BLaER1 (cell line): ENCODE results near the gene OR13C8.
"Not testable (repeated sequence)": the region's sequence is repeated elsewhere in the genome, so short reads cannot be mapped to it uniquely, and the experiment has no call there.

Experiments used
- H3K27ac ChIP-seq: shearing (Covaris generic); formaldehyde crosslinking; 2 replicates; pipeline ENCODE4 v1.8.1; 2022
- H3K27me3 ChIP-seq: shearing (Covaris generic); formaldehyde crosslinking; 2 replicates; pipeline ENCODE4 v1.8.1; 2022
- H3K36me3 ChIP-seq: shearing (Covaris generic); formaldehyde crosslinking; 2 replicates; pipeline ENCODE4 v1.8.1; 2022
- H3K4me1 ChIP-seq: shearing (Covaris generic); formaldehyde crosslinking; 2 replicates; pipeline ENCODE4 v1.8.1; 2022
- H3K4me2 ChIP-seq: shearing (Covaris generic); formaldehyde crosslinking; 2 replicates; pipeline ENCODE4 v1.8.1; 2022
- H3K4me3 ChIP-seq: shearing (Covaris generic); formaldehyde crosslinking; 2 replicates; pipeline ENCODE4 v1.8.1; 2022
- H3K9ac ChIP-seq: shearing (Covaris generic); formaldehyde crosslinking; 2 replicates; pipeline ENCODE4 v1.8.1; 2022
- H3K9me3 ChIP-seq: shearing (Covaris generic); formaldehyde crosslinking; 2 replicates; pipeline ENCODE4 v1.8.1; 2022
- H4K20me1 ChIP-seq: shearing (Covaris generic); formaldehyde crosslinking; 2 replicates; pipeline ENCODE4 v1.8.1; 2022
- Cebpa-rat ChIP-seq: shearing (Covaris generic); IDR thresholded peaks from 2 replicates; pipeline ENCODE4 v1.8.1; 2022

OR13C8 gene

DNA sequence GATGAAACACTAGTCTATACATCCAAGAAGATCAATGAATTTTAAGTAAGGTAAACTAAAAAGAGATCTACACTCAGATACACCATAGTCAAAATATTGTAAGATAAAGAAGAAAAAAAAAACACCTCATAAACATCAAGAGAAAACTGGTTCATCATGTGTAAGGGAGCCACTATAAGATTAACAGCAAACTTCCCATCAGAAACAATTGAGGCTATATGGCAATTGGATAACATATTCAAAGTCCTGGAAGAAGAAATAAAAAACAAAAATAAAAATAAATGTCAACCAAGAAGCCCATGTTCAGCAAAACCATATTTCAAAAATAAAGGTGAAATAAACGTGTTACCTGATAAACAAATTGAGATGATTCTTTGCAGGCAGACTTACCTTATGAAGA is 3.6 kb downstream of the OR13C8 start:
- H3K4me2 ChIP-seq = no peak overlapping the region
- no peaks in the 10 kb centered on the region for H3K36me3 ChIP-seq
- H3K27ac ChIP-seq = no peak overlapping the region
- H3K27me3 ChIP-seq = no peaks in the 10 kb centered on the region
- no peaks in the 10 kb centered on the region for H3K9me3 ChIP-seq
- H3K9ac ChIP-seq = no peak overlapping the region
- H3K4me1 ChIP-seq = no peaks in the 10 kb centered on the region
- no peaks in the 10 kb centered on the region for H4K20me1 ChIP-seq
- no peak for TF ChIP-seq Cebpa-rat
- H3K4me3 ChIP-seq = no peak overlapping the region

- H3K27me3 ChIP-seq = no peaks in the 10 kb centered on the region
- H3K4me1 ChIP-seq = no peaks in the 10 kb centered on the region
- no peak overlapping the region for H3K27ac ChIP-seq
- no peaks in the 10 kb centered on the region for H3K36me3 ChIP-seq
- TF ChIP-seq Cebpa-rat = no peak
- no peak overlapping the region for H3K4me3 ChIP-seq
- H4K20me1 ChIP-seq = no peaks in the 10 kb centered on the region
- H3K9ac ChIP-seq = no peak overlapping the region
- H3K9me3 ChIP-seq = no peaks in the 10 kb centered on the region
- no peak overlapping the region for H3K4me2 ChIP-seq
These were observed 6.5 kb downstream of the OR13C8 start for GRCh38 chr9:104575456-104575855.

DNA sequence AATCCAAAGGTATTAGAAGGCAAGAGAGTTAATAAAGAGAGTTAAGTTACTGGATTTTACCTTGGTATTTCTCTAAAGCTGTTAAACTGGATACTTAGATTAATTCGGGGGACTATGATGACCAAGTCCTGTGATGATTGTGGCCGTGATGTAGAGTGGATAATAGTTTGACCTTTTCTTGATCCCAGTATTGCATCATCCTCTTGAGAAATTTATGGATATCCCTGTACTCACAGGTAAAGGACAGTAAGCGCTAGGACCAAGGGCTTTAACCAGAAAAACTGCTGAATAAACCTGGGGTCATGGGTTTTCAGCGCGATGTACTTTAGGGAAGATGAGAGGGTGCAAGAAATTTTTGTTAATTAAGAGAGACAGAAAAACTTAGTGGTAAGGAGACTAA is 8.3 kb downstream of the OR13C8 start:
- Histone ChIP-seq H3K4me3 (no peak overlapping the region), H3K4me2 (no peak overlapping the region), H3K9me3 (no peaks in the 10 kb centered on the region), H3K27ac (no peak overlapping the region), H4K20me1 (no peaks in the 10 kb centered on the region), H3K4me1 (no peaks in the 10 kb centered on the region), H3K27me3 (no peaks in the 10 kb centered on the region), H3K36me3 (no peaks in the 10 kb centered on the region), H3K9ac (no peak overlapping the region)
- TF ChIP-seq Cebpa-rat = no peak

- no peak for TF ChIP-seq Cebpa-rat
- H3K9me3 ChIP-seq = no peaks in the 10 kb centered on the region
These were observed 11.6 kb downstream of the OR13C8 start for GRCh38 chr9:104580562-104580961.

DNA sequence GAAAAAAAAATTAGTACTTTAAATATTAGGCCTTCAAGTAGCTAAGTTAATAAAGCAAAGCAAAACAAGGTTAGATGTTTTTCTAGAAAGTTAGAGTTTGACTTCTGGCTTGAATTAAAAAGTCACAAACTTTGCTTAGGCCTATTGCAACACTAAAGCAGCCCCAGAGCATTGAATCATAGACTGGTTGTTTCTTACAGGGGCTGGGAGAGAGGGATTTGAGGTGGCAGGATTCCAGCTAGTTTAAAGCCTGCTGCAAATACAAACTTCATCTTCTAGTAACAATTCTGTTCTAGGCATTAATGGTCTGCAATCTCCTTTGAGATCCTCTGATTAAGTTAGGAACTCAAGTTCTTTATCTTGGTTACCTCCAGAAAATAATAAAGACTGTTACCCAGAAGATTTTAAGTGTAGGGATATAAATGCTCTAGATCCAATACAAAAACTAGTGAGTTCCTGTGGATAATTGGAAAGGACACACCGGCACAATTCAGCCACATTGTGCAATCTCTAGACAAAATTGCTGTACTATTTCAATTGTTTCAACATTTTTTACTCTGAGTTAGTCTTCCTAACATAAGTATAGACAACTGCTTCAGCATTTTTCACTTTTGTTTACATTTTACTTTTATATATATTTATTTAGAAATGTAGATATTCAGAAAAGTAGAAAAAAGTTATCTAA is 17.7 kb downstream of the OR13C8 start:
- no peaks in the 10 kb centered on the region for H4K20me1 ChIP-seq
- no peaks in the 10 kb centered on the region for H3K9me3 ChIP-seq
- no peaks in the 10 kb centered on the region for H3K27me3 ChIP-seq
- H3K4me3 ChIP-seq = no peak overlapping the region
- TF ChIP-seq Cebpa-rat = no peak
- no peaks in the 10 kb centered on the region for H3K36me3 ChIP-seq
- no peak overlapping the region for H3K27ac ChIP-seq
- H3K4me2 ChIP-seq = no peak overlapping the region
- no peak overlapping the region for H3K9ac ChIP-seq
- H3K4me1 ChIP-seq = no peaks in the 10 kb centered on the region

More at GRCh38 chr9:104580562-104580961, 11.6 kb downstream of the OR13C8 start:
- Histone ChIP-seq H3K4me1 (no peaks in the 10 kb centered on the region), H3K4me2 (no peak overlapping the region), H3K27me3 (no peaks in the 10 kb centered on the region), H3K27ac (no peak overlapping the region), H3K4me3 (no peak overlapping the region), H3K36me3 (no peaks in the 10 kb centered on the region), H3K9ac (no peak overlapping the region), H4K20me1 (no peaks in the 10 kb centered on the region)

DNA sequence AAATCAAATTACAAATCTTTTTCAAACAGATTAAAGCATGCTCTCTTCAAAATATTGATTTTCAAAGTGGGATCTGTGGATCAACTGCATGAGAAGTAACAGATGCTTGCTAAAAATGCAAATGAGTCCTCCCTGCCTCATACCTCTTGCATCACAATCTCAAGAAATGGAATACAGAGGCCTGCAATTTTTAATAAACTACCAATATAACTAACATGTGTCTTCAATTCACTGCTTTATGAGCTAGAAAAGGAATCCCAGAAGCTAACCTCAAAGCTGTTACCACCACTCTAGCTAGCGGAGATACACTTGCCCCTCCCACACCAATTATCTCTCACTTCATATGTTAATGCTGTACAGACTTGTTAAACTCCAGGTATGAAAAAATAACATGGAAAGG is 20.7 kb downstream of the OR13C8 start:
- no peaks in the 10 kb centered on the region for H3K27me3 ChIP-seq
- no peaks in the 10 kb centered on the region for H3K4me1 ChIP-seq
- no peak overlapping the region for H3K4me3 ChIP-seq
- H3K9ac ChIP-seq = no peak overlapping the region
- H3K4me2 ChIP-seq = no peak overlapping the region
- H3K36me3 ChIP-seq = no peaks in the 10 kb centered on the region
- H4K20me1 ChIP-seq = no peaks in the 10 kb centered on the region
- TF ChIP-seq Cebpa-rat = no peak
- H3K27ac ChIP-seq = no peak overlapping the region
- H3K9me3 ChIP-seq = no peaks in the 10 kb centered on the region

DNA sequence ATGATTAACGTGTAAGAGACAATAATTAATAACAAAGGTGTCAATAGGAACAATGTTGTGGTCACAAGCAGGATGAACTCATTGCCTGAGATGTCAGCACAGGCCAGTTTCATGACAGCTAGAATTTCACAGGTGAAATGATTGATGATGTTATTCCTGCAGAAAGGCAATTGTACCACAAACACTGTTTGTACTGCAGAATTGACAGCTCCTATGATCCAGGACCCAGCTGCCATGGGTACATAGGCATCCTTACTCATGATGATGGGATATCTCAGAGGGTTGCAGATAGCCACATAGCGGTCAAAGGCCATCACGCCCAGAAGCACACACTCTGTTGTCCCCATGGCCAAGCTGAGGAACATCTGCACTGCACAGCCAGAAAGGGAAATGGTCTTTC is 29.8 kb downstream of the OR13C8 start:
- H3K9me3 ChIP-seq, H3K4me2 ChIP-seq, H3K9ac ChIP-seq, H4K20me1 ChIP-seq, H3K27ac ChIP-seq, H3K4me3 ChIP-seq, H3K36me3 ChIP-seq, H3K27me3 ChIP-seq, H3K4me1 ChIP-seq: not testable (repeated sequence)

GRCh38 chr9:104599313-104599712 is 30.3 kb downstream of the OR13C8 start, which contains the start of gene OR13C5:
TSS of gene OR13C5 (minus strand) at chr9:104599413. CDS start at chr9:104599413, 0 bp downstream.
- H3K36me3 ChIP-seq, H3K4me3 ChIP-seq, H4K20me1 ChIP-seq, H3K27me3 ChIP-seq, H3K9ac ChIP-seq, H3K4me1 ChIP-seq, H3K27ac ChIP-seq, H3K4me2 ChIP-seq, H3K9me3 ChIP-seq: not testable (repeated sequence)

DNA sequence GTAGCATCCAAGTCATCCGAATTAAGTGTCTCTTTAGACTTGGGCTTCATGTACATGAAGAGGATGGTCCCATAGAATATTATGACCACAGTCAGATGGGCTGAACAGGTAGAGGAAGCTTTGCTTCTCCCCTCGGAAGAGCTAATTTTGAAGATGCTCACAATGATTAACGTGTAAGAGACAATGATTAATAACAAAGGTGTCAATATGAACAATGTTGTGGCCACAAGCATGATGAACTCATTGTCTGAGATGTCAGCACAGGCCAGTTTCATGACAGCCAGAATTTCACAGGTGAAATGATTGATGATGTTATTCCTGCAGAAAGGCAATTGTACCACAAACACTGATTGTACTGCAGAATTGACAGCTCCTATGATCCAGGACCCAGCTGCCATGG is 35.8 kb downstream of the OR13C8 start:
- Histone ChIP-seq H3K9ac (no peak overlapping the region), H3K27ac (no peak overlapping the region), H3K27me3 (no peaks in the 10 kb centered on the region), H3K4me1 (no peaks in the 10 kb centered on the region), H3K4me3 (no peak overlapping the region), H4K20me1 (no peaks in the 10 kb centered on the region), H3K4me2 (no peak overlapping the region), H3K36me3 (no peaks in the 10 kb centered on the region), H3K9me3 (no peaks in the 10 kb centered on the region)
- TF ChIP-seq Cebpa-rat = no peak

DNA sequence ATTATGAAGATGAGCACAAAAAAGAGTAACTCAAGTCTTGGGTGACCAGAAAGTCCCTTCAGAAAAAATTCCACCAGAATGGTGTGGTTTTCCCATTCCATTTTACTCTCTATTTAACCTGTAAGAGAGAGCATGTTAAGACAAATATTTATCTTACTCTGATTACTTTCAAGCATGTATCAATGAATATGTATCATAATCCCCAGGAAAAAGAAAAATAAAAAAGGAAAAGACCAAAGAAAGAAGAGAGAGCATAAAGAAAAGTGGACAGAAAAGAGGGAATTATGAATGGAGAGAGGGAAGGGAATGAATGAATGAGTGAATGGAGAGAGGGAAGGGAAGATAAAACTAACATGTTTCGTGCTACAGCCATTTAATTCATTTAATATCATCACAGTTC is 36.6 kb downstream of the OR13C8 start, which contains the start of gene OR13C2:
OR13C2 (minus strand) TSS at position 101 of the 400 bp plus-strand sequence; CDS start at position 101, 0 bp downstream.
- H3K36me3 ChIP-seq, H3K4me1 ChIP-seq, H3K4me2 ChIP-seq, H3K9me3 ChIP-seq, H3K27ac ChIP-seq, H4K20me1 ChIP-seq, H3K9ac ChIP-seq, H3K27me3 ChIP-seq, H3K4me3 ChIP-seq: not testable (repeated sequence)

- Histone ChIP-seq H3K9ac (no peak overlapping the region), H3K4me3 (no peak overlapping the region), H4K20me1 (no peaks in the 10 kb centered on the region), H3K4me1 (no peaks in the 10 kb centered on the region), H3K36me3 (no peaks in the 10 kb centered on the region), H3K4me2 (no peak overlapping the region), H3K9me3 (no peaks in the 10 kb centered on the region), H3K27ac (no peak overlapping the region), H3K27me3 (no peaks in the 10 kb centered on the region)
- no peak for TF ChIP-seq Cebpa-rat
These were observed 37.2 kb downstream of the OR13C8 start for GRCh38 chr9:104606152-104606551.
